GM18507 (cell line): ENCODE measurements around the gene NCAPD2.
"Not testable (repeated sequence)": the region's sequence is repeated elsewhere in the genome, so short reads cannot be mapped to it uniquely, and the experiment has no call there.

Source experiments
- DNase-seq: peaks from one replicate; pipeline ENCODE4 v3.0.0; 2011; ENCODE audit warnings: low read depth; ENCODE audit not compliant: insufficient read length; ENCODE audit errors: extremely low spot score
- FAIRE-seq: peaks from 2 replicates; lab custom pipeline; 2011; peaks lifted over from hg19 to GRCh38; lab: Jason Lieb, UNC

NCAPD2 gene

GRCh38 chr12:6530576-6531260 lies 36.8 kb downstream of the NCAPD2 start:
- FAIRE-seq (no peak), DNase-seq (no peak)

DNA sequence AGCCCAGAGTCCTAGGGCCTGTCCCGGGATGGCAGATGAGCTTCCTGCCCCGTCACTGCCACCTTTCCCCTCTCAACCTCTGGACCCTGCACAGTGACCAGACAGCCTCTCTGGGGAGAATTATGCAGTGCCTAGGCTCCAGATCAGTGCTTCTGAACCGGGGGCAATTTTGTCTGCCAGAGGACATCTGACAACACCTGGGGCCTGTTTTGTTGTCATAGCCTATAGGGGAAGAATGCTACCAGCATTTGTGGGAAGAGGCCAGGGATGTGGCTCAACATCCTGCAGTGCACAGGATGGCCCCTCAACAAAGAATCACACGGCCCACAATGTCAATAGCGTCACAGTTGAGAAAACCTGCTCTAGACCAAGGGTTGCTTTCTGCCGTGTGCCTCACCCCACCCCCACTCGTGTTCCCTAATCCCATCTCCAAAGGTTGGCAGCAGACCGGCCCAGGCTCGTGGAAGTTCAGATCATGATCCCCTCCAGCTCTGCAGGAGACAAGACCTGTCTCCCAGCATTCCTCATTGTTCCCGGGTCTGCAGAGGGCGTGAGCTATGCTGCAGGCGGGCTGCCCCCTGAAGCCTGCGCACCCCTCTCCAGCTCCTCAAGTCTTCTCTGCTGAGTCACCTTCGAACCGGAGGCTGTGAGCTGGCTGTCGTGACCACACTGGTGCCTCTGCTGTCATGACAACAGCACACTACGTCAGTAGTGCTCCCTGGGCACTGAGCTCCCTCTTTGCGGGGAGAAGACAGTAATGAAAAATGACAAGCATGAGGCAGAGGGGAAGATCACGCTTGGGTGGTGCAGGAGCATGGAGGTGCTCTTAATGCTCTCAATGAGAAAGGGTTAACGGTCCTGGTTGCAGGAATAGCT lies 38.4 kb downstream of the NCAPD2 start:
- peak; percentile 59 for FAIRE-seq
- DNase-seq = no peak

- DNase-seq (no peak), FAIRE-seq (peak; percentile 78)
These were observed 39.2 kb downstream of the NCAPD2 start for GRCh38 chr12:6532927-6533652.

GRCh38 chr12:6533653-6533922 lies 39.7 kb downstream of the NCAPD2 start:
- DNase-seq (no peak), FAIRE-seq (no peak)

DNA sequence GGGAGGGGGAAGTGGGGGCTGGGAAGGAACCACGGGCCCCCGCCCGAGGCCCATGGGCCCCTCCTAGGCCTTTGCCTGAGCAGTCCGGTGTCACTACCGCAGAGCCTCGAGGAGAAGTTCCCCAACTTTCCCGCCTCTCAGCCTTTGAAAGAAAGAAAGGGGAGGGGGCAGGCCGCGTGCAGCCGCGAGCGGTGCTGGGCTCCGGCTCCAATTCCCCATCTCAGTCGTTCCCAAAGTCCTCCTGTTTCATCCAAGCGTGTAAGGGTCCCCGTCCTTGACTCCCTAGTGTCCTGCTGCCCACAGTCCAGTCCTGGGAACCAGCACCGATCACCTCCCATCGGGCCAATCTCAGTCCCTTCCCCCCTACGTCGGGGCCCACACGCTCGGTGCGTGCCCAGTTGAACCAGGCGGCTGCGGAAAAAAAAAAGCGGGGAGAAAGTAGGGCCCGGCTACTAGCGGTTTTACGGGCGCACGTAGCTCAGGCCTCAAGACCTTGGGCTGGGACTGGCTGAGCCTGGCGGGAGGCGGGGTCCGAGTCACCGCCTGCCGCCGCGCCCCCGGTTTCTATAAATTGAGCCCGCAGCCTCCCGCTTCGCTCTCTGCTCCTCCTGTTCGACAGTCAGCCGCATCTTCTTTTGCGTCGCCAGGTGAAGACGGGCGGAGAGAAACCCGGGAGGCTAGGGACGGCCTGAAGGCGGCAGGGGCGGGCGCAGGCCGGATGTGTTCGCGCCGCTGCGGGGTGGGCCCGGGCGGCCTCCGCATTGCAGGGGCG lies 40.2 kb downstream of the NCAPD2 start, which contains the start of gene GAPDH:
Gene GAPDH (plus strand): TSS at position 595 of the 772 bp plus-strand sequence. CDS start 316 bp downstream, outside the sequence.
- peak; percentile 87 for DNase-seq
- FAIRE-seq = peak; percentile 86

DNA sequence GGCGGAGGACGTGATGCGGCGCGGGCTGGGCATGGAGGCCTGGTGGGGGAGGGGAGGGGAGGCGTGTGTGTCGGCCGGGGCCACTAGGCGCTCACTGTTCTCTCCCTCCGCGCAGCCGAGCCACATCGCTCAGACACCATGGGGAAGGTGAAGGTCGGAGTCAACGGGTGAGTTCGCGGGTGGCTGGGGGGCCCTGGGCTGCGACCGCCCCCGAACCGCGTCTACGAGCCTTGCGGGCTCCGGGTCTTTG lies 40.7 kb downstream of the NCAPD2 start:
- DNase-seq (no peak), FAIRE-seq (no peak)

- DNase-seq = no peak
- peak; percentile 31 for FAIRE-seq
These were observed 41.2 kb downstream of the NCAPD2 start for GRCh38 chr12:6534945-6535696.

GRCh38 chr12:6535697-6535946 lies 41.7 kb downstream of the NCAPD2 start:
- FAIRE-seq (no peak), DNase-seq (no peak)

DNA sequence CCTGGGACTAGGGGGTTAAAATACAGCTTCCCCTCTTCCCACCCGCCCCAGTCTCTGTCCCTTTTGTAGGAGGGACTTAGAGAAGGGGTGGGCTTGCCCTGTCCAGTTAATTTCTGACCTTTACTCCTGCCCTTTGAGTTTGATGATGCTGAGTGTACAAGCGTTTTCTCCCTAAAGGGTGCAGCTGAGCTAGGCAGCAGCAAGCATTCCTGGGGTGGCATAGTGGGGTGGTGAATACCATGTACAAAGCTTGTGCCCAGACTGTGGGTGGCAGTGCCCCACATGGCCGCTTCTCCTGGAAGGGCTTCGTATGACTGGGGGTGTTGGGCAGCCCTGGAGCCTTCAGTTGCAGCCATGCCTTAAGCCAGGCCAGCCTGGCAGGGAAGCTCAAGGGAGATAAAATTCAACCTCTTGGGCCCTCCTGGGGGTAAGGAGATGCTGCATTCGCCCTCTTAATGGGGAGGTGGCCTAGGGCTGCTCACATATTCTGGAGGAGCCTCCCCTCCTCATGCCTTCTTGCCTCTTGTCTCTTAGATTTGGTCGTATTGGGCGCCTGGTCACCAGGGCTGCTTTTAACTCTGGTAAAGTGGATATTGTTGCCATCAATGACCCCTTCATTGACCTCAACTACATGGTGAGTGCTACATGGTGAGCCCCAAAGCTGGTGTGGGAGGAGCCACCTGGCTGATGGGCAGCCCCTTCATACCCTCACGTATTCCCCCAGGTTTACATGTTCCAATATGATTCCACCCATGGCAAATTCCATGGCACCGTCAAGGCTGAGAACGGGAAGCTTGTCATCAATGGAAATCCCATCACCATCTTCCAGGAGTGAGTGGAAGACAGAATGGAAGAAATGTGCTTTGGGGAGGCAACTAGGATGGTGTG lies 42.3 kb downstream of the NCAPD2 start:
- FAIRE-seq = no peak
- DNase-seq = no peak

DNA sequence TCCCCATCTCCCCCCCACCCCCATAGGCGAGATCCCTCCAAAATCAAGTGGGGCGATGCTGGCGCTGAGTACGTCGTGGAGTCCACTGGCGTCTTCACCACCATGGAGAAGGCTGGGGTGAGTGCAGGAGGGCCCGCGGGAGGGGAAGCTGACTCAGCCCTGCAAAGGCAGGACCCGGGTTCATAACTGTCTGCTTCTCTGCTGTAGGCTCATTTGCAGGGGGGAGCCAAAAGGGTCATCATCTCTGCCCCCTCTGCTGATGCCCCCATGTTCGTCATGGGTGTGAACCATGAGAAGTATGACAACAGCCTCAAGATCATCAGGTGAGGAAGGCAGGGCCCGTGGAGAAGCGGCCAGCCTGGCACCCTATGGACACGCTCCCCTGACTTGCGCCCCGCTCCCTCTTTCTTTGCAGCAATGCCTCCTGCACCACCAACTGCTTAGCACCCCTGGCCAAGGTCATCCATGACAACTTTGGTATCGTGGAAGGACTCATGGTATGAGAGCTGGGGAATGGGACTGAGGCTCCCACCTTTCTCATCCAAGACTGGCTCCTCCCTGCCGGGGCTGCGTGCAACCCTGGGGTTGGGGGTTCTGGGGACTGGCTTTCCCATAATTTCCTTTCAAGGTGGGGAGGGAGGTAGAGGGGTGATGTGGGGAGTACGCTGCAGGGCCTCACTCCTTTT lies 43.1 kb downstream of the NCAPD2 start:
- FAIRE-seq (no peak), DNase-seq (no peak)

DNA sequence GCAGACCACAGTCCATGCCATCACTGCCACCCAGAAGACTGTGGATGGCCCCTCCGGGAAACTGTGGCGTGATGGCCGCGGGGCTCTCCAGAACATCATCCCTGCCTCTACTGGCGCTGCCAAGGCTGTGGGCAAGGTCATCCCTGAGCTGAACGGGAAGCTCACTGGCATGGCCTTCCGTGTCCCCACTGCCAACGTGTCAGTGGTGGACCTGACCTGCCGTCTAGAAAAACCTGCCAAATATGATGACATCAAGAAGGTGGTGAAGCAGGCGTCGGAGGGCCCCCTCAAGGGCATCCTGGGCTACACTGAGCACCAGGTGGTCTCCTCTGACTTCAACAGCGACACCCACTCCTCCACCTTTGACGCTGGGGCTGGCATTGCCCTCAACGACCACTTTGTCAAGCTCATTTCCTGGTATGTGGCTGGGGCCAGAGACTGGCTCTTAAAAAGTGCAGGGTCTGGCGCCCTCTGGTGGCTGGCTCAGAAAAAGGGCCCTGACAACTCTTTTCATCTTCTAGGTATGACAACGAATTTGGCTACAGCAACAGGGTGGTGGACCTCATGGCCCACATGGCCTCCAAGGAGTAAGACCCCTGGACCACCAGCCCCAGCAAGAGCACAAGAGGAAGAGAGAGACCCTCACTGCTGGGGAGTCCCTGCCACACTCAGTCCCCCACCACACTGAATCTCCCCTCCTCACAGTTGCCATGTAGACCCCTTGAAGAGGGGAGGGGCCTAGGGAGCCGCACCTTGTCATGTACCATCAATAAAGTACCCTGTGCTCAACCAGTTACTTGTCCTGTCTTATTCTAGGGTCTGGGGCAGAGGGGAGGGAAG lies 43.9 kb downstream of the NCAPD2 start:
- FAIRE-seq = peak; percentile 74
- not testable (repeated sequence) for DNase-seq

DNA sequence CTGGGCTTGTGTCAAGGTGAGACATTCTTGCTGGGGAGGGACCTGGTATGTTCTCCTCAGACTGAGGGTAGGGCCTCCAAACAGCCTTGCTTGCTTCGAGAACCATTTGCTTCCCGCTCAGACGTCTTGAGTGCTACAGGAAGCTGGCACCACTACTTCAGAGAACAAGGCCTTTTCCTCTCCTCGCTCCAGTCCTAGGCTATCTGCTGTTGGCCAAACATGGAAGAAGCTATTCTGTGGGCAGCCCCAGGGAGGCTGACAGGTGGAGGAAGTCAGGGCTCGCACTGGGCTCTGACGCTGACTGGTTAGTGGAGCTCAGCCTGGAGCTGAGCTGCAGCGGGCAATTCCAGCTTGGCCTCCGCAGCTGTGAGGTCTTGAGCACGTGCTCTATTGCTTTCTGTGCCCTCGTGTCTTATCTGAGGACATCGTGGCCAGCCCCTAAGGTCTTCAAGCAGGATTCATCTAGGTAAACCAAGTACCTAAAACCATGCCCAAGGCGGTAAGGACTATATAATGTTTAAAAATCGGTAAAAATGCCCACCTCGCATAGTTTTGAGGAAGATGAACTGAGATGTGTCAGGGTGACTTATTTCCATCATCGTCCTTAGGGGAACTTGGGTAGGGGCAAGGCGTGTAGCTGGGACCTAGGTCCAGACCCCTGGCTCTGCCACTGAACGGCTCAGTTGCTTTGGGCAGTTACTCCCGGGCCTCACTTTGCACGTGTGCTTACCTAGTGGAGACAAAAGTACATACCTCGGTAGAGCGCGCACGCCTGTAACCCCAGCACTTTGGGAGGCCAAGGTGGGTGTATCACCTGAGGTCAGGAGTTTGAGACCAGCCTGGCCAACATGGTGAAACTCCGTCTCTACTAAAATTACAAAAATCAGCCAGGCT lies 44.8 kb downstream of the NCAPD2 start:
- DNase-seq (no peak), FAIRE-seq (no peak)

DNA sequence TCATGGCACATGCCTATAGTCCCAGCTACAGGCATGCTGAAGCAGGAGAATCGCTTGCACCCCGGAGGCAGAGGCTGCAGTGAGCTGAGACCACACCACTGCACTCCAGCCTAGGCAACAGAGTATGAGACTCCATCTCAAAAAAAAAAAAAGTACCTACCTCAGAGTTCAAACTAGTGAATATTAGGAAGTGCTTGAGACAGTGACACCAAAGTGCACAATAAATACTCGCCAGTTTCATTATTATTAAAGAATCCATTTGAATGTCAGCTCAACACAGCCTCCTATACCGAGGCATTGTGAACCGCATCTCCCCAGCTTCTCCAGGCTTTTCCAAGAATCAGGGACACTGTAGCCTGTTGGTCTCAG lies 45.4 kb downstream of the NCAPD2 start:
- FAIRE-seq = no peak

GRCh38 chr12:6539707-6540134 lies 45.8 kb downstream of the NCAPD2 start:
- no peak for FAIRE-seq

More for the DNA sequence above, 45.4 kb downstream of the NCAPD2 start:
- DNase-seq = no peak

GRCh38 chr12:6540181-6540877 lies 46.4 kb downstream of the NCAPD2 start:
- DNase-seq (no peak), FAIRE-seq (no peak)

More at GRCh38 chr12:6539707-6540134, 45.8 kb downstream of the NCAPD2 start:
- no peak for DNase-seq
